Esophagus squamous epithelium (tissue), 5 donors: ENCODE data around the gene USP9X. TPM values are rescaled to one million over a fixed set of nuclear protein-coding genes. Genes with fewer than 3 reads are reported as not detected.
A peak's percentile ranks its signal among the peaks of the same experiment; 100 is the strongest.

Source experiments
- DNase-seq: peaks from one replicate; lab custom pipeline; 2025; lab: John Stamatoyannopoulos, UW
- H3K27ac ChIP-seq, 4 donors: fragments of 200-600 bp; sonication (generic); one replicate each; pipeline ENCODE4 v1.5.1; 2016 to 2019; ENCODE audit warnings: mild to moderate bottlenecking in 1 of 4
- H3K27me3 ChIP-seq, 4 donors: fragments of 200-600 bp; sonication (generic); 1 replicate in 3 of 4; 2 replicates in 1 of 4; pipeline versions ENCODE4 v1.5.1 to v1.6.0; 2017 to 2021; ENCODE audit warnings: antibody characterized with exemption in 1 of 4
- H3K36me3 ChIP-seq, 3 donors: fragments of 200-600 bp; sonication (generic); one replicate each; pipeline ENCODE4 v1.5.1; 2016 to 2019
- H3K4me1 ChIP-seq, 3 donors: fragments of 200-600 bp; sonication (generic); one replicate each; pipeline ENCODE4 v1.5.1; 2017 to 2019
- H3K4me3 ChIP-seq, 4 donors: fragments of 200-600 bp; sonication (generic); 1 replicate in 3 of 4; 2 replicates in 1 of 4; pipeline ENCODE4 v1.5.1; 2016 to 2019; ENCODE audit warnings: mild to moderate bottlenecking in 2 of 4, moderate library complexity in 1 of 4
- H3K9me3 ChIP-seq, 3 donors: fragments of 200-600 bp; sonication (generic); one replicate each; pipeline ENCODE4 v1.5.1; 2016 to 2019
- POLR2A ChIP-seq, 4 donors: fragments of 450-650 bp; IDR thresholded peaks; one replicate each; pipeline ENCODE4 v1.6.1; 2017; ENCODE audit warnings: antibody characterized with exemption in 4 of 4, mild to moderate bottlenecking in 4 of 4, moderate library complexity in 3 of 4
- WGBS, 2 donors: methylation state at CpG; one replicate each; pipeline ENCODE4 v1.1.5; 2018; 5-methylcytosine and 5-hydroxymethylcytosine counted together
- intact Hi-C: fragments of 100-400 bp; cut with DNase I; formaldehyde crosslinking; loops from one replicate; pipeline ENCODE4 v1.15.0; 2022
- total RNA-seq, 4 donors: library from RNA; depleted of rRNA; stranded (reverse); fragments of >200 nt; gene quantifications; one replicate each; pipeline ENCODE4 v1.1.0, GENCODE V29; 2016
- TF ChIP-seq, protein P1 (sequence below), 6 experiments: fragments of 450-650 bp in 4 of 6; fragments of 200-600 bp in 2 of 6; sonication (generic) in 2 of 6; IDR thresholded peaks; one replicate each; pipeline ENCODE4 v1.5.1; 2016 to 2019; ENCODE audit warnings: antibody characterized with exemption in 6 of 6, mild to moderate bottlenecking in 4 of 6, moderate library complexity in 4 of 6
- donor health status: DM: yes; HTN: yes; CAD: no.

USP9X gene
- total RNA-seq, 4 donors from 2014 or later = 36.7 to 76.1 (median 56.4) TPM

DNA sequence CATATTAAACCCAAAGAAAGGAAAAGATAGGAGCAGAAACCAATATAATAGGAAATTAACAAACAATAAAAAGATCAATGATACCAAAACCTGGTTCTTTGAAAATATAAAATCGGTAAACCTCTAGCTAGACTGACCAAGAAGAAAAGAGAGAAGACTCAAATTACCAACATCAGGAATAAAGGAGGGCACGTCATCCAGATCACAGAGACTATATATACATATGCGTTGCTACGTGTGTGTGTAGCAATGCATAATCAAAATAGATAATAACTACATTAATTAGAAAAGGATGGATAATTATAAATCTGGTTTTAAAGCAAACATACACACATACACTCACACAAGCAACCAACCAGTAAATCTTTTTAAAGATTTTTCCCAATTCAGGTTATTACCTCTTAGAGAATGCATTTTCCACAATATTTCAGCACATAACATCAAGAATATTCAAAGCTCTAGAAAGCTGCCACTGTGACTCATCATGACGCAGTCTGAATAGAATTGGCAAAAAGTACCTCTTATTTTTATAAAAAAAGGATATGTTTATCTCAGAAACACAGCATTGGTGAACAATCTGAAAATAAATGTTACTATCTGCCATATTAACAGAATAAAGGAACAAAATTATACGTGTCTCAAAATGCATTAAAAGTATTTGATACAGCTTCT is 41.4 kb upstream of the USP9X start:
- intact Hi-C loops = no loop called here
- Histone ChIP-seq H3K27ac (no peak overlapping the region), H3K4me1 (peaks cover 0 to 9% (median 0%) of the 10 kb centered on the region in 3 donors), H3K36me3 (no peaks in the 10 kb centered on the region), H3K27me3 (peaks cover 0 to 4% (median 0%) of the 10 kb centered on the region in 4 donors), H3K4me3 (no peak overlapping the region), H3K9me3 (no peaks in the 10 kb centered on the region)
- no peak for DNase-seq
- 65 to 70% methylated on average over 6 of the region's 6 CpGs for WGBS, 2 donors
- TF ChIP-seq POLR2A (IDR thresholded peaks at IDR 0.05) = no peak
- TF ChIP-seq, protein P1, sequence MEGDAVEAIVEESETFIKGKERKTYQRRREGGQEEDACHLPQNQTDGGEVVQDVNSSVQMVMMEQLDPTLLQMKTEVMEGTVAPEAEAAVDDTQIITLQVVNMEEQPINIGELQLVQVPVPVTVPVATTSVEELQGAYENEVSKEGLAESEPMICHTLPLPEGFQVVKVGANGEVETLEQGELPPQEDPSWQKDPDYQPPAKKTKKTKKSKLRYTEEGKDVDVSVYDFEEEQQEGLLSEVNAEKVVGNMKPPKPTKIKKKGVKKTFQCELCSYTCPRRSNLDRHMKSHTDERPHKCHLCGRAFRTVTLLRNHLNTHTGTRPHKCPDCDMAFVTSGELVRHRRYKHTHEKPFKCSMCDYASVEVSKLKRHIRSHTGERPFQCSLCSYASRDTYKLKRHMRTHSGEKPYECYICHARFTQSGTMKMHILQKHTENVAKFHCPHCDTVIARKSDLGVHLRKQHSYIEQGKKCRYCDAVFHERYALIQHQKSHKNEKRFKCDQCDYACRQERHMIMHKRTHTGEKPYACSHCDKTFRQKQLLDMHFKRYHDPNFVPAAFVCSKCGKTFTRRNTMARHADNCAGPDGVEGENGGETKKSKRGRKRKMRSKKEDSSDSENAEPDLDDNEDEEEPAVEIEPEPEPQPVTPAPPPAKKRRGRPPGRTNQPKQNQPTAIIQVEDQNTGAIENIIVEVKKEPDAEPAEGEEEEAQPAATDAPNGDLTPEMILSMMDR (IDR thresholded peaks at IDR 0.05) = no peak

DNA sequence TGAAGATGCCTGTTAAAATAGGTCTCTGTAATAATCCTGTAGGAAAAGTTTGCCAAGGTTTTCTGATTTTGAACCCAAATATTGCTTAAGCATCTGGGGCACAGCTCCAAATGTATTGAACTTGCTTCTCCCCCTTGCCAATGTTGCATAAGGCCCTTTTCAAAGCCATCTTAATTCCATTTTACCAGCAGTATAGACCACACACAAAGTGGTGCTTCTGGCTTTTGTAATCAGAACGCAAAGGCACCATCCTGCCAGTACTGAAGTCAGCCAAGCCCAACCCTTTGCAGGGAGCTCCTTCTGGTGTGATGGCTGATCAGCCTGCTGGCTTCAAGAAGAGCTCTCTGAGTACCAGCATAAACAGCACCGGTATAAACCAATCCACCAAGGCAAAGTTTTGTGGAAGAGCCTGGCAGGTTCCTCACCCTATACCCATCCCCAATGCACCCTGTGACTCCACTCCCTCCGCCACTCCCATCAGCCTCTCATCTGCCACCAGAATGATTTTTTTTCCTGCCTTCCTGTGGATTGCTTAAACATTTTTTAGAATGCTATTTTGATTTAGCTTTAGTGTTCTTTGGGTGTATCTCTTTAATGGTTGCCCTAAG is 39.2 kb upstream of the USP9X start:
- Histone ChIP-seq H3K27me3 (peaks cover 0 to 4% (median 0%) of the 10 kb centered on the region in 4 donors), H3K4me3 (no peak overlapping the region), H3K27ac (peak overlapping the region in 1 of 4 donors; percentile 25), H3K36me3 (no peaks in the 10 kb centered on the region), H3K9me3 (no peaks in the 10 kb centered on the region), H3K4me1 (peaks cover 0 to 9% (median 0%) of the 10 kb centered on the region in 3 donors)
- intact Hi-C loops = no loop called here
- DNase-seq = no peak
- 40 to 52% methylated on average over 2 to 3 of the region's 3 CpGs for WGBS, 2 donors
- TF ChIP-seq, protein P1 (IDR thresholded peaks at IDR 0.05) = no peak
- no peak for TF ChIP-seq POLR2A (IDR thresholded peaks at IDR 0.05)

DNA sequence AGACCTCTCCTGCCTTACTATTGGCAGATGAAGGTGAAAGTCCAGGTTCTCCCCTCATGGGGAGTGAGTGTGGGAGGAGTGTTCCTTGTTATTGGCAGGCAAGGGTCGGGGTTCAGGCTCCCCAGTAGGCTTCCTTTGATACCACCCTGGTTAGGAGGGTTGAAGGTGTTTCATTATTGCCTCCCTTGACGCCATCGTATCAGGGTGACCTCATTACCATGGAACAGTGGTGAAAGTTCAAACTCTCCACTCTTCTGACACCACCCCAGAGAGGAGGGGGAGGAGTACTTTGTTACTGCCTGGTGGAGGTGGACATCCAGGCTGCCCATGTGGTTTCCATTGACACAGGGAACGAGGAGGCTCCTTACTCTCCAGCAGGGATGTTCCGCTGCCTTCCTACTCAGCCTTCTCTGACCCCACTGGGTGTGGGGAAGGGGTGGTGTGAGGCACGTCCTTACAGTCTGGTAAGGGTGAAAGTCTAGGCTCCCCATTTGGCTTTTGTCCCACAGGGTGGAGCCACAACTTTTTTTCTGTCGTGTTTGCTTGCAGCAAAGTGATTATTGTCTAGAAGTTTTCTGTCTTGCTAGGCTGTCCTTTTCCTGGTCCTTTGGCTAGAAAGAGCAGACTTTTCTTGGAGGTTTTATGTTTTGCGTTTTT is 37.2 kb upstream of the USP9X start:
- Histone ChIP-seq H3K9me3 (no peaks in the 10 kb centered on the region), H3K36me3 (no peaks in the 10 kb centered on the region), H3K4me3 (no peak overlapping the region), H3K4me1 (peaks cover 0 to 9% (median 0%) of the 10 kb centered on the region in 3 donors), H3K27ac (no peak overlapping the region), H3K27me3 (no peaks in the 10 kb centered on the region)
- TF ChIP-seq POLR2A (IDR thresholded peaks at IDR 0.05) = no peak
- TF ChIP-seq, protein P1 (IDR thresholded peaks at IDR 0.05) = no peak
- 58% methylated on average over 6 of the region's 8 CpGs; no CpG with 5 or more reads in 1 of the 2 donors for WGBS, 2 donors
- DNase-seq = no peak
- intact Hi-C loops = no loop called here

DNA sequence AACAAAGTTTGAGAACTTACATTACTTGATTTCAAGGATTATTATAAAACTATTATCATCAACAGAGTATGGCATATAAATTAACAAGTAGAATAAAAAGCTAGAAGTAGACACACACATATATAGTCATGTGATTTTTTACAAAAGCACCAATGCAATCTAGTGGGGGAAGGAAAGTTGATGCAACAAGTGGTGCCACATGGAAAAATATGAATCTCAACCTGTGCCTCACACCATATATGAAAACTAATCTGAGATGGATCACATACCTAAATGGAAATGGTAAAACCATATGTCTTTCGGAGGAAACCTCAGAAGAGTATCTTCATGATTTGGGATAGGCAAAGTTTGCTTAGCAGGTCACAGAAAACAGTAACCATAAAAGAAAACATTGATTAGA is 34.9 kb upstream of the USP9X start:
- peaks cover 0 to 9% (median 0%) of the 10 kb centered on the region in 3 donors for H3K4me1 ChIP-seq
- H3K27ac ChIP-seq = no peak overlapping the region
- no peaks in the 10 kb centered on the region for H3K36me3 ChIP-seq
- TF ChIP-seq, protein P1 (IDR thresholded peaks at IDR 0.05) = no peak
- TF ChIP-seq POLR2A (IDR thresholded peaks at IDR 0.05) = no peak
- DNase-seq = no peak
- H3K9me3 ChIP-seq = no peaks in the 10 kb centered on the region
- intact Hi-C loops = no loop called here
- no peak overlapping the region for H3K4me3 ChIP-seq
- no peaks in the 10 kb centered on the region for H3K27me3 ChIP-seq
- 83 to 87% methylated on average over 1 of the region's 1 CpG for WGBS, 2 donors

DNA sequence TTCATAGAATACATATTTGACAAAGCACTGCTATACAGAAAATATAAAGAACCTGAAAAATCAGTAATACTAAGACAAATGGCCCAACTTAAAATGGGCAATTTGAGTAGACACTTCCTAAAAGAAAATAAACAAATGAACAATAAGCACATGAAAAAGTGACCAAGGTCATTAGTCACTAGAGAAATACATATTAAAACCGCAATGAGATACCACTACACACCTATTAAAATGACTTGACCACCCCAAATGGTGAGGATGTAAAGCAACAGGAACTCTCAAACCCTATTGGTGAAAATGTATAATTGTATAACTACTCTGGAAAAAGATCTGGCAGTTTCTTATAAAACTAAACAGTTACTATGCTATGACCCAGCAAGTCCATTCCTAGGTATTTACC is 34.0 kb upstream of the USP9X start:
- Histone ChIP-seq H3K36me3 (no peaks in the 10 kb centered on the region), H3K27me3 (no peaks in the 10 kb centered on the region), H3K4me3 (no peak overlapping the region), H3K9me3 (no peaks in the 10 kb centered on the region), H3K27ac (no peak overlapping the region), H3K4me1 (peaks cover 0 to 1% (median 0%) of the 10 kb centered on the region in 3 donors)
- DNase-seq = no peak
- WGBS, 2 donors = 56 to 94% methylated on average over 1 of the region's 1 CpG
- TF ChIP-seq POLR2A (IDR thresholded peaks at IDR 0.05) = no peak
- TF ChIP-seq, protein P1 (IDR thresholded peaks at IDR 0.05) = no peak
- intact Hi-C loops = no loop called here
